NT2/D1 (cell line): ENCODE data around the gene RHEX.

Experiments used
- SUZ12 ChIP-seq: IDR thresholded peaks from 2 replicates; pipeline ENCODE4 v1.6.1; 2011; ENCODE audit not compliant: insufficient read length, insufficient read depth; ENCODE audit errors: extremely low read depth
- YY1 ChIP-seq: IDR thresholded peaks from 2 replicates; pipeline ENCODE4 v1.6.1; 2011; ENCODE audit not compliant: insufficient read length, insufficient read depth
- ZNF274 ChIP-seq: IDR thresholded peaks from 2 replicates; pipeline ENCODE4 v1.6.1; 2011; ENCODE audit warnings: mild to moderate bottlenecking, low read depth, low read length

DNA sequence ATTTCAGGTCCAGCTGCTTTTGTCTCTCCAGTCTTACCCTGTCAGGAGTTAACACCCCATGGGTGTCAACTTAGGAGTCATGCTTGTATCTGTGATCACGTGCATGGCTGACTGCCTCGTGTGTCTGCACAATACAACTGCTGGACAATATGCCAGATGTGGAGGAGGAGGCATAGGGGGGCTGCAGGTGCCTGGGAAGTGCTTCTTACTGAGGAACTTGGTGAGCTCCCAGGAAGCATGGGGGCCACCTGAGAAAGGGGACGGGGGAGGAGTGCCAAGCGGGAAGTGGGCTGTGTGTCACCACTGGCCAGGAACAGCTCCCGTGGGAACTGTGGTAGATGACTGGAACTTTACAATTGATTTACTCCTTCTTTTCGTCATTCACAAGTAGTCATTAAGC, 9.5 kb downstream of the RHEX start:
- TF ChIP-seq ZNF274: no peak
- TF ChIP-seq YY1: no peak
- no peak for TF ChIP-seq SUZ12
